ENCODE data around the gene AP1S2. TPM values are rescaled to one million over a fixed set of nuclear protein-coding genes. Genes with fewer than 3 reads are reported as not detected.

The AP1S2 gene
- total and polyA plus RNA-seq, 10 of the 15 experiments (the other 5 are each of a cell fraction or from before 2014, with no cell fraction given): 25.6 to 105 (median 50.7) TPM

DNA sequence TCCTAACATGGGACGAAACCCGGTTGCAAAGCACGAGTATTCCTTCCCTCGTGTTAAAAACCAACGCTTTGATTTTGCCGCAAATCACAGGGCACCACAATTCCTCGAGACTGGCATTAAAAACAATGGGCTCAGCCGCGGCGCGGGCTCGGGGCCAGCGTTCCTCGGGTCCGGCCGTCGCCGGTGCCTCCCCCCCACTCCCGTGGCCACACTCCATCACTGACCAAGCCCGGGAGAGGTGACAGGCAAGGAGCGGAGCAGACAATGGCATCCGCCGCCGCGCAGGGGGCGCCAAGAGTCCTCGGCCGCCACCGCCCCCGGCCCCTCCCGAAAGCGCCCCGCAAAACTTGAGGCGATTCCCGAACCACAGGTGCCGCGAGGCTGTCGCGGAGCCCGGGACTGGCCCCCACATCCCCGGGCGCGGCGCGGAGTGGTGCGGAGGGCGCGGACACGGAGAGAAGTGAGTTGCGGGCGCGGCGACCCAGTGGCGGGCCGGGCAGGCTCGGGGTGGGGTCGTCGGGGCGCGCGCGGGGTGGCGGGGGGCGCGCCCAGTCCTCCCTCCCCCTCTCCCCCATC, 445 bp downstream of the AP1S2 start (continued):
- TF ChIP-seq ZBTB11 (CRISPR knock-in tag; IDR thresholded peaks at IDR 0.05) (no peak), SMARCA5 (IDR thresholded peaks at IDR 0.05) (no peak), MEF2B (IDR thresholded peaks at IDR 0.05; ENCODE audit: partially characterized antibody, poor library complexity, severe bottlenecking) (no peak), BACH1 (IDR thresholded peaks at IDR 0.05; ENCODE audit: borderline replicate concordance) (no peak), MXI1 (IDR thresholded peaks at IDR 0.05; ENCODE audit: low read depth, low read length) (peak; percentile 2; the same call in 1 of the 2 replicates), CBFB (IDR thresholded peaks at IDR 0.05; ENCODE audit: low read depth) (no peak), PKNOX1 (IDR thresholded peaks at IDR 0.05) (peak; percentile 22; the same call in 1 of the 2 replicates), ASH2L (IDR thresholded peaks at IDR 0.05; ENCODE audit: borderline replicate concordance, low read depth) (no peak), STAT3 (IDR thresholded peaks at IDR 0.05; ENCODE audit: low read depth, low read length) (no peak), SIX5 (IDR thresholded peaks at IDR 0.05; ENCODE audit: low read depth, low read length, severe bottlenecking) (no peak), JUND (IDR thresholded peaks at IDR 0.05; ENCODE audit: low read depth, low read length) (no peak), BRCA1 (IDR thresholded peaks at IDR 0.05; ENCODE audit: low read depth, low read length) (no peak), ZNF207 (IDR thresholded peaks at IDR 0.05; ENCODE audit: borderline replicate concordance) (no peak), RB1 (IDR thresholded peaks at IDR 0.05; ENCODE audit: borderline replicate concordance) (no peak), EED (IDR thresholded peaks at IDR 0.05; ENCODE audit: low read depth) (no peak)
- TF ChIP-seq, protein P1, sequence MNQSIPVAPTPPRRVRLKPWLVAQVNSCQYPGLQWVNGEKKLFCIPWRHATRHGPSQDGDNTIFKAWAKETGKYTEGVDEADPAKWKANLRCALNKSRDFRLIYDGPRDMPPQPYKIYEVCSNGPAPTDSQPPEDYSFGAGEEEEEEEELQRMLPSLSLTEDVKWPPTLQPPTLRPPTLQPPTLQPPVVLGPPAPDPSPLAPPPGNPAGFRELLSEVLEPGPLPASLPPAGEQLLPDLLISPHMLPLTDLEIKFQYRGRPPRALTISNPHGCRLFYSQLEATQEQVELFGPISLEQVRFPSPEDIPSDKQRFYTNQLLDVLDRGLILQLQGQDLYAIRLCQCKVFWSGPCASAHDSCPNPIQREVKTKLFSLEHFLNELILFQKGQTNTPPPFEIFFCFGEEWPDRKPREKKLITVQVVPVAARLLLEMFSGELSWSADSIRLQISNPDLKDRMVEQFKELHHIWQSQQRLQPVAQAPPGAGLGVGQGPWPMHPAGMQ (IDR thresholded peaks at IDR 0.05; ENCODE audit: borderline replicate concordance): no peak
- TF ChIP-seq, protein P2, sequence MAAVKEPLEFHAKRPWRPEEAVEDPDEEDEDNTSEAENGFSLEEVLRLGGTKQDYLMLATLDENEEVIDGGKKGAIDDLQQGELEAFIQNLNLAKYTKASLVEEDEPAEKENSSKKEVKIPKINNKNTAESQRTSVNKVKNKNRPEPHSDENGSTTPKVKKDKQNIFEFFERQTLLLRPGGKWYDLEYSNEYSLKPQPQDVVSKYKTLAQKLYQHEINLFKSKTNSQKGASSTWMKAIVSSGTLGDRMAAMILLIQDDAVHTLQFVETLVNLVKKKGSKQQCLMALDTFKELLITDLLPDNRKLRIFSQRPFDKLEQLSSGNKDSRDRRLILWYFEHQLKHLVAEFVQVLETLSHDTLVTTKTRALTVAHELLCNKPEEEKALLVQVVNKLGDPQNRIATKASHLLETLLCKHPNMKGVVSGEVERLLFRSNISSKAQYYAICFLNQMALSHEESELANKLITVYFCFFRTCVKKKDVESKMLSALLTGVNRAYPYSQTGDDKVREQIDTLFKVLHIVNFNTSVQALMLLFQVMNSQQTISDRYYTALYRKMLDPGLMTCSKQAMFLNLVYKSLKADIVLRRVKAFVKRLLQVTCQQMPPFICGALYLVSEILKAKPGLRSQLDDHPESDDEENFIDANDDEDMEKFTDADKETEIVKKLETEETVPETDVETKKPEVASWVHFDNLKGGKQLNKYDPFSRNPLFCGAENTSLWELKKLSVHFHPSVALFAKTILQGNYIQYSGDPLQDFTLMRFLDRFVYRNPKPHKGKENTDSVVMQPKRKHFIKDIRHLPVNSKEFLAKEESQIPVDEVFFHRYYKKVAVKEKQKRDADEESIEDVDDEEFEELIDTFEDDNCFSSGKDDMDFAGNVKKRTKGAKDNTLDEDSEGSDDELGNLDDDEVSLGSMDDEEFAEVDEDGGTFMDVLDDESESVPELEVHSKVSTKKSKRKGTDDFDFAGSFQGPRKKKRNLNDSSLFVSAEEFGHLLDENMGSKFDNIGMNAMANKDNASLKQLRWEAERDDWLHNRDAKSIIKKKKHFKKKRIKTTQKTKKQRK (IDR thresholded peaks at IDR 0.05; ENCODE audit: low read depth, low read length): no peak
- TF ChIP-seq, protein P3, sequence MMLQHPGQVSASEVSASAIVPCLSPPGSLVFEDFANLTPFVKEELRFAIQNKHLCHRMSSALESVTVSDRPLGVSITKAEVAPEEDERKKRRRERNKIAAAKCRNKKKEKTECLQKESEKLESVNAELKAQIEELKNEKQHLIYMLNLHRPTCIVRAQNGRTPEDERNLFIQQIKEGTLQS (IDR thresholded peaks at IDR 0.05; ENCODE audit: borderline replicate concordance, extremely low read depth, low read depth, low read length): no peak
- TF ChIP-seq, protein P4, sequence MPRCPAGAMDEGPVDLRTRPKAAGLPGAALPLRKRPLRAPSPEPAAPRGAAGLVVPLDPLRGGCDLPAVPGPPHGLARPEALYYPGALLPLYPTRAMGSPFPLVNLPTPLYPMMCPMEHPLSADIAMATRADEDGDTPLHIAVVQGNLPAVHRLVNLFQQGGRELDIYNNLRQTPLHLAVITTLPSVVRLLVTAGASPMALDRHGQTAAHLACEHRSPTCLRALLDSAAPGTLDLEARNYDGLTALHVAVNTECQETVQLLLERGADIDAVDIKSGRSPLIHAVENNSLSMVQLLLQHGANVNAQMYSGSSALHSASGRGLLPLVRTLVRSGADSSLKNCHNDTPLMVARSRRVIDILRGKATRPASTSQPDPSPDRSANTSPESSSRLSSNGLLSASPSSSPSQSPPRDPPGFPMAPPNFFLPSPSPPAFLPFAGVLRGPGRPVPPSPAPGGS (IDR thresholded peaks at IDR 0.05; ENCODE audit: borderline replicate concordance, insufficient read depth, low read depth, low read length, poor library complexity, severe bottlenecking): no peak

Measured in GM12878 (cell line).